T-helper 2 cell treated with Interferon-gamma antibody and Interleukin-4, amounts not matched to agents 5 μg/mL and 100 μg/mL, for 36 hours (primary cell): ENCODE measurements around the gene RCOR3.
A peak's percentile ranks its signal among the peaks of the same experiment; 100 is the strongest.

Experiments used
- DNase-seq: peaks from one replicate; pipeline ENCODE4 v3.0.0; 2021; ENCODE audit warnings: low spot score
- H3K27ac Mint-ChIP-seq: one replicate; pipeline ENCODE4 v1.8.0; 2021; ENCODE audit warnings: mild to moderate bottlenecking, mixed read lengths
- H3K27me3 Mint-ChIP-seq: one replicate; pipeline ENCODE4 v1.8.0; 2021; ENCODE audit warnings: low read depth, mixed read lengths
- H3K36me3 Mint-ChIP-seq: one replicate; pipeline ENCODE4 v1.8.0; 2021; ENCODE audit warnings: low read depth, mixed read lengths
- H3K4me1 Mint-ChIP-seq: one replicate; pipeline ENCODE4 v1.8.0; 2021; ENCODE audit warnings: low read depth, mixed read lengths
- H3K4me3 Mint-ChIP-seq: one replicate; pipeline ENCODE4 v1.8.0; 2022; ENCODE audit warnings: mild to moderate bottlenecking, moderate library complexity, mixed read lengths
- H3K9me3 Mint-ChIP-seq: one replicate; pipeline ENCODE4 v1.8.0; 2021; ENCODE audit warnings: mixed read lengths

The RCOR3 gene

GRCh38 chr1:211334986-211335385 is 75.8 kb downstream of the RCOR3 start:
- no peak for DNase-seq
- Mint-ChIP-seq H3K27ac (peak overlapping the region; percentile 85), H3K27me3 (no peaks in the 10 kb centered on the region), H3K4me1 (peaks cover 76% of the 10 kb centered on the region), H3K36me3 (peaks cover 34% of the 10 kb centered on the region), H3K4me3 (peak overlapping the region; percentile 74), H3K9me3 (no peaks in the 10 kb centered on the region)

- Mint-ChIP-seq H3K36me3 (peaks cover 28% of the 10 kb centered on the region), H3K4me3 (peak overlapping the region; percentile 74)
- DNase-seq: no peak
Observed at GRCh38 chr1:211335522-211336157, 76.5 kb downstream of the RCOR3 start.

GRCh38 chr1:211336161-211336560 is 77.0 kb downstream of the RCOR3 start:
- peak overlapping the region; percentile 74 for H3K4me3 Mint-ChIP-seq
- H3K4me1 Mint-ChIP-seq: peaks cover 71% of the 10 kb centered on the region
- H3K27me3 Mint-ChIP-seq: no peaks in the 10 kb centered on the region
- H3K36me3 Mint-ChIP-seq: peaks cover 24% of the 10 kb centered on the region
- no peaks in the 10 kb centered on the region for H3K9me3 Mint-ChIP-seq
- H3K27ac Mint-ChIP-seq: peak overlapping the region; percentile 85
- no peak for DNase-seq

More at GRCh38 chr1:211335522-211336157, 76.5 kb downstream of the RCOR3 start:
- no peaks in the 10 kb centered on the region for H3K27me3 Mint-ChIP-seq
- H3K4me1 Mint-ChIP-seq: peaks cover 71% of the 10 kb centered on the region
- peak overlapping the region; percentile 85 for H3K27ac Mint-ChIP-seq
- no peaks in the 10 kb centered on the region for H3K9me3 Mint-ChIP-seq

- Mint-ChIP-seq H3K9me3 (no peaks in the 10 kb centered on the region), H3K4me3 (peak overlapping the region; percentile 74), H3K27me3 (no peaks in the 10 kb centered on the region), H3K36me3 (peaks cover 23% of the 10 kb centered on the region), H3K4me1 (peaks cover 73% of the 10 kb centered on the region), H3K27ac (peak overlapping the region; percentile 85)
- no peak for DNase-seq
Observed at GRCh38 chr1:211336775-211337174, 77.6 kb downstream of the RCOR3 start.

- Mint-ChIP-seq H3K4me1 (peaks cover 70% of the 10 kb centered on the region), H3K36me3 (peaks cover 26% of the 10 kb centered on the region), H3K9me3 (no peaks in the 10 kb centered on the region), H3K4me3 (peak overlapping the region; percentile 1), H3K27me3 (no peaks in the 10 kb centered on the region), H3K27ac (peak overlapping the region; percentile 67)
- DNase-seq: no peak
Observed at GRCh38 chr1:211337430-211338223, 78.5 kb downstream of the RCOR3 start.

- peaks cover 29% of the 10 kb centered on the region for H3K36me3 Mint-ChIP-seq
- H3K27me3 Mint-ChIP-seq: no peaks in the 10 kb centered on the region
- peaks cover 68% of the 10 kb centered on the region for H3K4me1 Mint-ChIP-seq
- H3K9me3 Mint-ChIP-seq: no peaks in the 10 kb centered on the region
- no peak for DNase-seq
- peak overlapping the region; percentile 67 for H3K27ac Mint-ChIP-seq
- H3K4me3 Mint-ChIP-seq: no peak overlapping the region
Observed at GRCh38 chr1:211338224-211338620, 79.1 kb downstream of the RCOR3 start.

- Mint-ChIP-seq H3K4me1 (peaks cover 70% of the 10 kb centered on the region), H3K27me3 (no peaks in the 10 kb centered on the region), H3K36me3 (peaks cover 28% of the 10 kb centered on the region), H3K9me3 (no peaks in the 10 kb centered on the region), H3K27ac (peak overlapping the region; percentile 69), H3K4me3 (peak overlapping the region; percentile 28)
- no peak for DNase-seq
Observed at GRCh38 chr1:211339631-211340041, 80.5 kb downstream of the RCOR3 start.

- H3K27ac Mint-ChIP-seq: peak overlapping the region; percentile 34
- H3K9me3 Mint-ChIP-seq: no peaks in the 10 kb centered on the region
- H3K4me3 Mint-ChIP-seq: no peak overlapping the region
- H3K4me1 Mint-ChIP-seq: peaks cover 58% of the 10 kb centered on the region
- no peak for DNase-seq
- H3K27me3 Mint-ChIP-seq: no peaks in the 10 kb centered on the region
- H3K36me3 Mint-ChIP-seq: peaks cover 23% of the 10 kb centered on the region
Observed at GRCh38 chr1:211340622-211341507, 81.7 kb downstream of the RCOR3 start.

- DNase-seq: no peak
- peaks cover 30% of the 10 kb centered on the region for H3K36me3 Mint-ChIP-seq
- no peak overlapping the region for H3K4me3 Mint-ChIP-seq
- no peak overlapping the region for H3K27ac Mint-ChIP-seq
- peaks cover 49% of the 10 kb centered on the region for H3K4me1 Mint-ChIP-seq
- H3K9me3 Mint-ChIP-seq: no peaks in the 10 kb centered on the region
- H3K27me3 Mint-ChIP-seq: no peaks in the 10 kb centered on the region
Observed at GRCh38 chr1:211341999-211342398, 82.8 kb downstream of the RCOR3 start.

GRCh38 chr1:211343607-211344006 is 84.4 kb downstream of the RCOR3 start:
- no peak for DNase-seq
- peaks cover 36% of the 10 kb centered on the region for H3K36me3 Mint-ChIP-seq
- H3K4me3 Mint-ChIP-seq: no peak overlapping the region
- H3K9me3 Mint-ChIP-seq: no peaks in the 10 kb centered on the region
- H3K27ac Mint-ChIP-seq: peak overlapping the region; percentile 24
- peaks cover 43% of the 10 kb centered on the region for H3K4me1 Mint-ChIP-seq
- H3K27me3 Mint-ChIP-seq: no peaks in the 10 kb centered on the region

- no peaks in the 10 kb centered on the region for H3K9me3 Mint-ChIP-seq
- peaks cover 40% of the 10 kb centered on the region for H3K36me3 Mint-ChIP-seq
- H3K27me3 Mint-ChIP-seq: no peaks in the 10 kb centered on the region
- DNase-seq: no peak
- no peak overlapping the region for H3K4me3 Mint-ChIP-seq
- peaks cover 39% of the 10 kb centered on the region for H3K4me1 Mint-ChIP-seq
- peak overlapping the region; percentile 24 for H3K27ac Mint-ChIP-seq
Observed at GRCh38 chr1:211344152-211344618, 85.0 kb downstream of the RCOR3 start.

- no peak overlapping the region for H3K27ac Mint-ChIP-seq
- peaks cover 41% of the 10 kb centered on the region for H3K4me1 Mint-ChIP-seq
- H3K27me3 Mint-ChIP-seq: no peaks in the 10 kb centered on the region
- DNase-seq: no peak
- H3K9me3 Mint-ChIP-seq: peaks cover 4% of the 10 kb centered on the region
- H3K4me3 Mint-ChIP-seq: no peak overlapping the region
- H3K36me3 Mint-ChIP-seq: peaks cover 52% of the 10 kb centered on the region
Observed at GRCh38 chr1:211345719-211346118, 86.6 kb downstream of the RCOR3 start.

- Mint-ChIP-seq H3K36me3 (peaks cover 60% of the 10 kb centered on the region), H3K9me3 (peaks cover 15% of the 10 kb centered on the region), H3K27ac (no peak overlapping the region), H3K4me3 (no peak overlapping the region), H3K4me1 (peaks cover 37% of the 10 kb centered on the region), H3K27me3 (no peaks in the 10 kb centered on the region)
- no peak for DNase-seq
Observed at GRCh38 chr1:211347077-211347844, 88.1 kb downstream of the RCOR3 start.
